Left hindlimb (tissue), 1 donor: ENCODE data around the gene TH.
"Not testable (repeated sequence)": the region's sequence is repeated elsewhere in the genome, so short reads cannot be mapped to it uniquely, and the experiment has no call there.

Source experiments
- DNase-seq: peaks from one replicate; pipeline ENCODE4 v3.0.0-alpha.2; 2018

The TH gene

DNA sequence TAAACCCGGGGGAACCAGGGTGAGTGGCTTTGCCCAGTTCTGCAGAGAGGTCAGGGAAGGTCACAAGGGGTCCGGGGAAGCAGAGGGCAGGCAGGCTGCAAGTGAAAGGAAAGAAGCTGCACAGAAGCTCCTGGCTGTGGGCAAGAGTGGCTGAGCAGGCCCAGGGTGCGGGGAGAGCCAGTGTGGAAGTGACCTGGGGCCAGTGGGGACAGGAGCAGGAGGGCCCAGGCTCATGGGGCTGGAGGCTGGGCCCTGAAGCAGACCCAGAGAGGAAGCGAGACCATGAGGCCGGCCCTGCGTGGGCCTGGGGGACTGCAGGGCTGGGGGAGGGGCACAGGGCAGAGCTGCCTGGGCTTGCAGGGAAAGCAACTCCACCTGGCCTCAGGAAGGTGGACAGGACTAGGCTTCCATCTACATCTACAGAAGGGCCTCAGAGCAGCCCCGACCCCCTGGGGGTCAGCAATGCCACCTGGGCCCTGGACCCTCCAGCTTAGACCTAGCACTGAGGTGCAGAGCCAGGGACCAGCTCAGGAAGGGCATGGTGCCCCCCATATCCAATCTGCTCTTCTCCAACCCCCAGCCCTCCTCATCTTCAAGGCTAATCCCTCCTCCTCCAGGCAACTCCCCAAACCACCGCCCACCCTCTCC is 44.0 kb downstream of the TH start:
- peak; percentile 62 for DNase-seq

DNA sequence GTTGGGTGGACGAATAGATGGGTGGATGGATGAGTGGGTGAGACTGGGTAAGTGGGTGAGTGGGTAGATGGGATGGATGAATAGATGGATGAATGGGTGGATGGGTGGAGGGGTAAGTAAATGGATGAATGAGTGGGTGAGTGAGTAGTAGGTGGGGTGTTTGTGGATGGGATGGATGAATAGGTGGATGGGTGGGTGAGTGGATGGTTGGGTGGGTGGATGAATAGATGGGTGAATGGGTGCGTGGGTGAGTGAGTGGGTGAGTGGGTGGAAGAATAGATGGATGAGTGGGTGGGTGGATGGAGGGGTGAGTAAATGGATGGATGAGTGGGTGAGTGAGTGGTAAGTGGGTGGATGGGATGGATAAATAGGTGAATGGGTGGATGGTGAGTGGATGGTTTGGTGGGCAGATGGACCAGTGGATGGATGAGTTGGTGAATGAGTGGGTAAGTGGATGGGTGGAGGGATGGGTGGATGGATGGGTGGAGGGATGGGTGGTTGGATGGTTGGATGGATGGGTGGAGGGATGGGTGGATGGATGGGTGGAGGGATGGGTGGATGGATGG is 45.0 kb downstream of the TH start:
- no peak for DNase-seq

DNA sequence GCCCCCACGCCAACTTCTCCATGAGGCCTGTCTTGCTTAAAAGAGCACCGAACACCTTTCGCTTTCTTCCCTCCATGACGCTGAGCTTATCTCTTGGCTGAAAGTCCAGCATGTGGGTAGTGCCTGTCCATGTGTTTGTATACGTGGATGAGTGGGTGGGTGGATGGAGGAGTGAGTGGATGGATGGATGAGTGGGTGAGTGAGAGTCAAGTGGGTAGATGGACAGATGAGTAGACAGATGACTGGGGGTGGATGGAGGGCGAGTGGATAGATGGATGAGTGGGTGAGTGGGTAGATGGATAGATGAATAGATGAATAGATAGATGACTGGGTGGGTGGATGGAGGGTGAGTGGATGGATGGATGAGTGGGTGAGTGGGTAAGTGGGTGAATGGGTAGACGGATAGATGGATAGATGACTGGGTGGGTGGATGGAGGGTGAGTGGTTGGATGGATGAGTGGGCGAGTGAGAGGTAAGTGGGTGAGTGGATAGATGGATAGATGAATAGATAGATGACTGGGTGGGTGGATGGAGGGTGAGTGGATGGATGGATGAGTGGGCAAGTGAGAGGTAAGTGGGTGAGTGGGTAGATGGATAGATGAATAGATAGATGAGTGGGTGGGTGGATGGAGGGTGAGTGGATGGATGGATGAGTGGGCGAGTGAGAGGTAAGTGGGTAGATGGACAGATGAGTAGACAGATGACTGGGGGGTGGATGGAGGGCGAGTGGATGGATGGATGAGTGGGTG is 46.7 kb downstream of the TH start:
- not testable (repeated sequence) for DNase-seq

DNA sequence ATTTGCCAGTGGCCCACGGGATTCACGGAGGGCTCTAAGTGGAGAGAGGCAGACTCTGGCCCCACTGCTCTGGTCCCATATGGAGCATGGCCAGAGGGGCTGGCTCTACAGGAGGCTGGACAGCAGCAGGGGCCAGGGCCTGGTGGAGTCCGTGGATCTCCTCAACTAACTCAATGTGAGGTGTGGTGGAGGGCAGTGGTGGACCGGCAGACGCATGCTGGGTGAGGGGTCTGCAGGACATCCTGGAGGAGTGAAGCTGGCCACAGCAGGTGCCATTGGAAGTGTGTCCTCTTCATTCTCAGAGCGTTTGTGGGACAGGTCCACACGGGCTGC is 48.0 kb downstream of the TH start:
- DNase-seq, result no peak

DNA sequence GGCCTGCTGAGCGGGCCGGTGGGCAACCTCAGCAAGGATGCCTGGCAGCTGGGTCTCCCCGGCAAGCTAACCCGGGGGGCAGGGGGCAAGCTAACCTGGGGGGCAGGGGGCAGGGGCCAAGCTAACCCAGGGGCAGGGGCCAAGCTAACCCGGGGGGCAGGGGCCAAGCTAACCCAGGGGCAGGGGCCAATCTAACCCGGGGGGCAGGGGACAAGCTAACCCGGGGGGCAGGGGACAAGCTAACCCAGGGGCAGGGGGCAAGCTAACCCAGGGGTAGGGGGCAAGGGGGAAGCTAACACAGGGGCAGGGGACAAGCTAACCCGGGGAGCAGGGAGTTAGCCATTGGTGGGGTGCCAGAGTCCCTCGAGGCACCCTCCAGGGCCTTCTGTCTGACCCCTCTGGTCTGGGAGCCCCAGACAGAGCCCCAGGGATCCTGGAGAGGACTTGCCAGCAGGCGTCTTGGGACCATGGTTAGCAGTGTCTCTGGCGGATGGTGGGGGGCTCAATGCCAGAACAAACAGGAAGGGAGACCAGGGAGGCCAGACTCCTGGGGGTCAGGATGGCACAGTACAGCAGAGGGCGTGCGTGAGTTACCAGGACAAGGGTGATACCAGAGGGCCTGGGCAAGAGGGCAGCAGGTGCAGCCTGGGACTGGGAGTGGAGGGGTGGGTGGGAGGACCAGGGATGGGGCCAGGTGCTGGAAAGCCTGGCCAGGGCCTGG is 48.5 kb downstream of the TH start:
- peak; percentile 36 for DNase-seq

DNA sequence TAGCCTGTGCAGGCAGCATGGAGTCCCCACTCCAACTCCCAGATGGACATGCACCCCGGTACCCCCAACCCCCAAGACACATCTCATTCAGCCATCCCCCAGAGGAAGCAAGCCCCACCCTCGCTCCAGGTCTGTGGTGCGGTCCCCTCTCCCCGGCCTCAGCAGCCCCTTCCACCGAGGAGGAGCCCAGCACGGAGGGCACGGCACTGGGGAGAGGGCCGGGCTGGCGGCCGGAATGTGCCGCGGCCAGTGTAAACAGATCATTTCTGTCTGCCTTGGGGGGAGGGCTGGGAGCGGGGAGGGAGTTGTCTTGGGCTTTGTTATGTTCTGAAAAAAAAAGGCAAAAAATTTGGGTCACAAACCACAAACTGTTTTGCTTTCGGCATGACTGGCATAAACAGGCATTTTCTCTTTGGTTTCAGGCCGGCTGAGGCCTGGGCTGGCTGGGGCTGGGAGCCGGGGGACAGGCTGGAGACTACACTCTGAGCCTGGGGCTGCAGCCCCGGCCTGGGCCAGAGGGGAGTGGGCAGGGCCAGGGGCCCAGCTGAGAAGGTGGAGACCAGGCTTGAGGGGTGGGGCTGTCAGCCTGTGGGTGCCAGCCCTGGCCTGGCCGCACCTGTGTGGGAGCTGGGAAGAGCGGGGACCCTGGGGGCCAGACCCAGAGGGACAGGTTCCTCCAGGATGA is 49.3 kb downstream of the TH start:
- DNase-seq, result peak; percentile 51

DNA sequence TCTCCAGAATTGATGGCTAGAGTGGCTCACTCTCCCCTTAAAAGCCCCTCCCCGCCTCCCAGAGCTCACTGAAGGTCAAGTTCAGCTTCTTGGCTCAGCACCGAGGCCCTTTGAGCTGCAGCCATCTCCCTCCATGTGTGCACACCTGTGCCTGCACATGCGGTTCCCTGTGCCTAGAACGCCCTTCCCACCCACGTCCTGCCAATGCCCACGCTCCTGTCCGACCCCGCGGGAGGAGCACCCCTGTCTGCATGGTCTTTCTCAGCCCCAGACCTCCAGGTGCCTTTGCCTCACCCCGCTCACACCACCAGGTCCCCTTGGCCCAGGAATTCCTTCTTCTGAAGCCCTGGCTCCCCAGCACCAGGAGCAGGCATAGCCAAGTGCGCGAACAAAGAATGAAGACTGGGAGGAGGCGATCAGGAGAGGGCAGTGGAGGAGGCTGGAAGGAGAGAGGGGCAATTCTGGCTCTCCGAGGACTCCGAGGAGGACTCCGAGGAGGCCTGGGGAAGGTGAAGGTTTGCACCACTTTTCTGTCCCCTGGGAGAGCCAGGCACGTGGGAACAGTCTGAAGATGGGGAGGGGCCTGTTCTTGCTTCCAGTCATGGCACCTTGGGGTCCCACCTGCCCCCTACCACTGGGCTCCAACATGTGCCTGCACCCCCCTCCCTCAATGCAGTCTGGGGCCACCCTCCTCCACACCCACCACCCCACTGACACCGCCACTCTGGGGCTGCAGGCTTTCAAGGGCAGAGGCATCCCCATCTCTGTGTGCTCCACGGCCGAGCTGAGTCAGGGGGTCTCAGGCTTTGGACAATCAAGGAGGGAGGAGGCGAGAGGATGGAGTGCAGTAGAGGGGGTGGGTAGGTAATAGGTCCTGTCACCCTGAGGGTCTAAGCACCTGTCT is 50.1 kb downstream of the TH start:
- DNase-seq, result peak; percentile 28

DNA sequence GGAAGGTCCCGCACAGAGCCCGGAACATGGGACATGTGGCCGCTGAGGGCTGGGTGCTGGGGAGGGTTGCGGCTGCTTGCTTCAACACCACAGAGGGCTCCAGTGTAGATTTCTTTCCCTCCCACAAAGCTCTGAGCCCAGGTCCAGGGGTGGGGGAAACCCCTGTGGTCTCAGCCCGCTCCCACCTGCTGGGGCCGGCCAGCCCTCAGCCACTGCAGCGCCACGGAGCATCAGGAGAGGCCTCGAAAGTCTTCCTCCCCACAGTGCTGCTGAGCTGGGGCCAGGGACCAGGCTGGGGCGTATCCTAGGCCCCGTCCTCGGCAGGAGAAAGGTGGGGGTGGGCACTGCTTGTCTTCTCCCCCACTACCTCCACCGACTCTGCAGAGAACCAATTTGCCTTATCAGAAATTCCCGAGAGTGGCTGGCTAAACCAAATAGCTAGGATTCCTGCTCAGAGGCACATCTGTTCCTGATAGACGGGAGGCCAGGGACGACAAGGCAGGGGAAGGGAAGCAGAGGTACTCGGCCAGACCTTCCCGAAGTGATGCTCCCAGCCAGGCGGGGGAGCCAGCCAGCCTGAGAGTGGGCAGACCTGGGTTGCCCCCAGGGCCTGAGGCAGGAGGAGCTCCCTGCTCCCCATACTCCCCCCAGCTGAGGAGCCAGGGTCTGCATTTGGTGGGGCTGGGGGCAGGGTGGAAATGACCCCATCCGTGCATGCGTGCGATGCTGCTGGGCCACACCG is 51.1 kb downstream of the TH start:
- peak; percentile 24 for DNase-seq

DNA sequence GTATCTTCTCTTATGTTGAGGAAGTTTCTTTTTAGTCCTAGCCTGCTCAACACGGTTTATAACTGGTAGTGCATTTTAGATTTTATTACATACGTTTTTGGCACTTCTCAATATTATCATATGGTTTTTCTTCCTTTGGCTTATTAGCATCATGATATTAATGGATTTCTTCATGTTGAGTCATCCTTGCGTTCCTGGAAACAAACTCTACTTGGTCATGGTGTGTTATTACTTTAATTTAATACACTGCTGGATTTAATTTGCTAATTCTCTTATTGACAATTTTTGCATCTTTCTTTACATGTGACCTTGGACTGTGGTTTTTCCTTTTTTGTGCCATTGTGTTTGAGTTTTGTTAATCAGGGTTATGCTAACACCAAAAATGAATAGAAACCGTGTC is 52.9 kb downstream of the TH start:
- no peak for DNase-seq

DNA sequence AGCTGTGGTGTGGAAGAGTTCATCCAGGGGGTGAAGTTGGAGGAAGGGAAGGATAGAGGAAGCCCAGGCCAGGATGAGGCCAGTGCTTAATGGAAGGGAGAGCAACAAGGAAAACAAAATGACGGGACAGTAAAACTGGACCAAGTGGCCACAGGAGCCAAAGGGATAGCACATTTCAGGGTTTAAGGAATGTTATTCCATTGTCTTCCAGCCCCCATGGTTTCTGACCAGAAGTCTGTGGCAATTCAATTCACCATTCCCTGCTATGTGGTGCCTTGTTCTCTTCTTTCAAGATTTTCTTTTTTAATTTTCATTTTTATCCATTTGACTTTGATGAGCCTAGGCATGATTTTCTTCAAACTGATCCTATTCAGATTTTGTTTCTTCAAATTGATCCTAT is 54.9 kb downstream of the TH start:
- no peak for DNase-seq

DNA sequence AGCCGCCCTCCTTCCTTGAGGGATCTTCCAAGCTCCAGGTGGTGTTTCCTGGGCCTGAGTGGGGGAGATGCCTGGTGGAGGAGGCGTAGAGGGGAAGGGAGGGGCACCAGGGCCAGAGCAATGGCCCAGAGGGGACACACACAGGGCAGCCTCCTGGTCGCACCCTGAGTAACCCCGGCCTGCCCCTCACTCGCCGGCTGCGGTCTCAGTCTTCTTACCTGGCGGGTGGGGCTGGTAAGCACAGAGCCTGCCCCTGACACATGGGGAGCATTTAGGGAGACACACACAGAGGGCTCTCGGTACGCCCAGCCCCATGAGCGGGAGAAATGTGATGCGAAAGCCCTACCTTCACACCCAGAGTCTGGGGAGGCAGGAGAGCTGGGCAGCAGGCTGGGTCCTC is 56.3 kb downstream of the TH start:
- peak; percentile 1 for DNase-seq

DNA sequence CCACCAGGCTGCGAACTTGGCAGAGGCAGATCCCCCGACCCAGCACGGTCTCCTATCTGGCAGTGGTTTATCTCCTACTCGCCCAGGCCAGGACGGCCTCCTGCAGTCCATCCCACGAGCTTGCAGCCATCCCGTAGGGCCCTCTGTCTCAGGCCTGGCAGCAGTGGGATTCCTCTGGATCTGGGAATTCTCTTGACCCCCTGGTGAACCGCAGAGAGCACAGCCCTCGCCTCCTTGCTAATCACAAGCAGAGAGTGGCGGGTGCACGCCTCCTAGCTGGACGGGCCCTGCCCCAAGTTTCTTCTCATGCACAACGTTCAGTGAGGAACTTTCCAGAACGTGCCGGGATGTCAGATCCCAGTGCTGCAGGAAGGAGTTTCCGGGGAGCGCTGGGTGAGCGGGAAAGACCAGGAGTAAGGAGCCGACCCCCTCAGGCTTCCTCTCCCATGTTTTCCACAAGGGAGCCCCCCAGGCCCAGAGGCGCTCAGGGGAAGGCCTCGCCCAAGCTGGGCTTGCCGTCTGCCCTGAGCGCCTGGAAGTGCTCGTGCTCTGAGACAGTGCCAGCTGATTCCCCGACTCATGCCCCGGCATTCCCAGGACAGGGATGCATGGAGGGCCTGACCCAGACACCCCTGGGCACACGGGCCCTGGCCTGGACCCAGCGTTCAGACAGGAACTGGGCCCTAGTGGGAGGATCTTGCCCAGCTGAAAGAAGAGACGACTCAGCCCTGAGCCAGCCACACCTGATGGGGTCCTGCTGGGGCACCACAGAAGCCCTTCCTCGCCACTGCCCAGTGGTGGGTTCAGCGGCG is 57.0 kb downstream of the TH start:
- peak; percentile 34 for DNase-seq
